GM03348 (cell line): ENCODE data around the gene CTNNB1.
A peak's percentile ranks its signal among the peaks of the same experiment; 100 is the strongest.

Experiments
- DNase-seq: peaks from one replicate; pipeline ENCODE4 v3.0.0; 2012; ENCODE audit warnings: low spot score

Gene CTNNB1

DNA sequence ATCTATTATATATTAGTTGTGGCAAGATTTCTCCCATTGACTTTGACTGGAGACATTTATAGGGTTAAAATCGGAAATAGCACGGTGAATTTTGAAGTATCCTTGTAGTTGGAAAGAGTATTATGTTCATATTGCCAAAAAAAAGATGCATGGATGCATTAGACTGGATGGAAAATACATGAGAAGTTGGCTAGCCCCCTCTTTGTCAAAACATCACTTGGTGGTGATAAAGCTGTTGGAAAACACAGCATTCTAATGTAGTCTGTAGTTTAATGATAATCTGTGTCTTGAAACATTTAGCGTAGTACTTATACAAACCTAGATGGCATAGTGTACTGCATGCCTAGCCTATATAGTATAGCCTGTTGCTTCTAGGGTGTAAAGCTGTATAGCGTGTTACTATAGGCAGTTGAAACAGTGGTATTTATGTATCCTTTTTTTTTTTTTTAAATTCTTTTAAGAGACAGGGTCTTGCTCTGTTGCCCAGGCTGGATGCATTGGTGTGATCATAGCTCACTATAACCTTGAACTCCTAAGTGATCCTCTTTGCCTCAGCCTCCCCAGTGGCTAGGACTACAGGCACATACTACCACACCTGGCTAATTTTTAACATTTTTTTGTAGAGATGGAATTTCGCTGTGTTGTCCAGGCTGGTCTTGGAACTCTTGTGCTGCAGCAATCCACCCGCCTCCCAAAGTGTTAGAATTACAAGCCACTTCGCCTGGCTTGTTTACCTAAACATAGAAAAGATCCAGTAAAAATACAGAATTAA, 21.8 kb downstream of the CTNNB1 start:
- DNase-seq: no peak

DNA sequence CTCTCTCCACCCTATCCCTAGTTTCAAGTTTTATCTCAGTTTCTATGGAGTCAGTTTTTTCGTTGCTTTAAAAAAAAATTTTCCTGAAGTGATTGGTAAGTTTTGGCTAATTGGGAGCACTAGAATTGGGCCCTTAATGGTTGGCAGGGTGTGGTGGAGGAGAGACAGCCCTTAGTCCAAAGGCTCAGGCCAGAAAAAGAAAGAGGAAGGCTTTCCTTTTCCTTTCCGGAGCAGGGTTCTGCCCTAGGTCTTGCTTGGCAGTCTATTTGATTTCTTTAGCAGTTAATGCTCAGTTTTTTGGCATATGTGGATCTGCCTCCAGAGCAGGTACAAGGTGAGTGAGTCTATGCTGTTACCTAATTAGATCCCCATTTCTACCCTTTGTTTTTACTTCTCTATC, 22.7 kb downstream of the CTNNB1 start:
- no peak for DNase-seq

DNA sequence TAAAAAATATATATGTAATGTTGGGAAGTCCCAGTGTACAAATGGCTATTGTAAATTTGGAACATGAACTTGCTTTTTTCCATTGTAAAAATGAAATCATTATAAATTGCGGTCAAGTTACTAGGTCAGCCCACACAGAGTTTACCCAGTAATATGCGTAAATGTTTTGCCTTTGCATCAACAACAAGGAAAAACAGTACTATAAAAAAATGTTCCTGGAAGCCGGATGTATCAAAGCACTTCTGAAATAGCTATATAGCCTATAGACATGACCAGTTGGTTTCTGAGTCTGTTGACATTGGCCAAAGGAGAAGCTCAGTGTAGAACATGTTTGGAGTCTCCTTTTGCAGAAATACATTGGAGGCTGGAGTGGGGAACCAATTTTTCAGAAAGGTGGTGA, 23.2 kb downstream of the CTNNB1 start:
- no peak for DNase-seq

- no peak for DNase-seq
Measured at GRCh38 chr3:41223078-41223477, 23.8 kb downstream of the CTNNB1 start.

DNA sequence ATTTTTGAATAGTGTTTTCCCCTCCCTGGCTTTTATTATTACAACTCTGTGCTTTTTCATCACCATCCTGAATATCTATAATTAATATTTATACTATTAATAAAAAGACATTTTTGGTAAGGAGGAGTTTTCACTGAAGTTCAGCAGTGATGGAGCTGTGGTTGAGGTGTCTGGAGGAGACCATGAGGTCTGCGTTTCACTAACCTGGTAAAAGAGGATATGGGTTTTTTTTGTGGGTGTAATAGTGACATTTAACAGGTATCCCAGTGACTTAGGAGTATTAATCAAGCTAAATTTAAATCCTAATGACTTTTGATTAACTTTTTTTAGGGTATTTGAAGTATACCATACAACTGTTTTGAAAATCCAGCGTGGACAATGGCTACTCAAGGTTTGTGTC, 24.4 kb downstream of the CTNNB1 start:
- DNase-seq: no peak

- peak; percentile 86 for DNase-seq
Measured at GRCh38 chr3:41224120-41224806, 25.0 kb downstream of the CTNNB1 start.

GRCh38 chr3:41234823-41235721, 35.8 kb downstream of the CTNNB1 start:
- DNase-seq: no peak

GRCh38 chr3:41236228-41236627, 36.9 kb downstream of the CTNNB1 start:
- DNase-seq: no peak

GRCh38 chr3:41237907-41238306, 38.6 kb downstream of the CTNNB1 start:
- DNase-seq: no peak

- DNase-seq: peak; percentile 38
Measured at GRCh38 chr3:41239587-41239986, 40.3 kb downstream of the CTNNB1 start.

DNA sequence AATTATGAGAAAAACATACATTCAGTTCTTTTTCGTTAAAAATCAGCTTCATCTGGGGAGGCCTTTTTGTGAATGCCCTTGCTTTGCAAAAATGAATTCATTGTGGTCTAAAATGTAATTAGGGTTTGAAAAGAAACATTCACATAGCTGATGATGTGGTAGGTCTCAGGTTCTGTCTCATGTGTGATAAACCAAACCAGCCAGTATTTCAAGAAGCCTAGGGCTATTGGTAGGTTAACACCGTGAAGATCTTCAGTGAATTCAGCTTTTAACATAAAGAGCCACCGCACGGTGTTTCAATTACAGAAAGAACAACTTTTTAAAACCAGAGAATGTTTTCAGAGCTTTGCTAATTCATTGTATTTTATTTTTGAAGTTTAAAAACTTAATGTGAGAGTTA, 41.9 kb downstream of the CTNNB1 start:
- no peak for DNase-seq

- DNase-seq: no peak
Measured at GRCh38 chr3:41241800-41242571, 42.7 kb downstream of the CTNNB1 start.

- DNase-seq: no peak
Measured at GRCh38 chr3:41243183-41243582, 43.9 kb downstream of the CTNNB1 start.

DNA sequence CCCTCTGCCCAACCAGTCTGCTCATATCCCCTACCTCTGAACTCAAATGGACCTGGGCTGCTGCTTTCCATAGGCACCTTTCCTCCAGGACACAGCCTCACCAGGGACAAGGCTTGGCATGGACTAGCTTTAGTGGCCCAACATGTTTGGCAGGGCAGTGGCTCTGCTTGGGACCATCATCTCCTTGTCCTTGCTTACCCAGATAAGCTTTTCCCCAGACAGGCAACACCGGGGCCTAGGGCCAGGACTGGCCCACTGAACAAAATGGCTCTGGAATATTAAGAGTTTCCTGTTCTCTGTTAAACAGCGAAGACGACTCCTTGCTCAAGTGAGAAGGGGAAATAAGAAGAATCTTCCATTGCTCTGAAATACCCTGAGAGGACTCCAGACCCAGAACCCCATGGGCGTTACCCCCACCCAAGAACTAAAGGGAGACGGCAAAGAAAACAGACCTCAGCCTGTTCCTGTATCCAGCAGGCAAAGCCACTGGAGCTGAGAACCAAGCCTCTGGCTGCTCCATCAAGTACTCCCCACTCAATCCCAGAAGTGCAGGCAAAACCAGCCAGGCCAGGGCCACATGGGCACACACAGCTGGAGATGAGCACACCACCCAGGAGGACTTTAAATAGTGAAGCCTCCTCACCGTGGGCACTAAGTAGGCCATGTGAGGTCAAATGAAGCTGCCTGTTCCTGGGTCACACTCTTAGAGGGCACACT, 45.5 kb downstream of the CTNNB1 start:
- DNase-seq: no peak

DNA sequence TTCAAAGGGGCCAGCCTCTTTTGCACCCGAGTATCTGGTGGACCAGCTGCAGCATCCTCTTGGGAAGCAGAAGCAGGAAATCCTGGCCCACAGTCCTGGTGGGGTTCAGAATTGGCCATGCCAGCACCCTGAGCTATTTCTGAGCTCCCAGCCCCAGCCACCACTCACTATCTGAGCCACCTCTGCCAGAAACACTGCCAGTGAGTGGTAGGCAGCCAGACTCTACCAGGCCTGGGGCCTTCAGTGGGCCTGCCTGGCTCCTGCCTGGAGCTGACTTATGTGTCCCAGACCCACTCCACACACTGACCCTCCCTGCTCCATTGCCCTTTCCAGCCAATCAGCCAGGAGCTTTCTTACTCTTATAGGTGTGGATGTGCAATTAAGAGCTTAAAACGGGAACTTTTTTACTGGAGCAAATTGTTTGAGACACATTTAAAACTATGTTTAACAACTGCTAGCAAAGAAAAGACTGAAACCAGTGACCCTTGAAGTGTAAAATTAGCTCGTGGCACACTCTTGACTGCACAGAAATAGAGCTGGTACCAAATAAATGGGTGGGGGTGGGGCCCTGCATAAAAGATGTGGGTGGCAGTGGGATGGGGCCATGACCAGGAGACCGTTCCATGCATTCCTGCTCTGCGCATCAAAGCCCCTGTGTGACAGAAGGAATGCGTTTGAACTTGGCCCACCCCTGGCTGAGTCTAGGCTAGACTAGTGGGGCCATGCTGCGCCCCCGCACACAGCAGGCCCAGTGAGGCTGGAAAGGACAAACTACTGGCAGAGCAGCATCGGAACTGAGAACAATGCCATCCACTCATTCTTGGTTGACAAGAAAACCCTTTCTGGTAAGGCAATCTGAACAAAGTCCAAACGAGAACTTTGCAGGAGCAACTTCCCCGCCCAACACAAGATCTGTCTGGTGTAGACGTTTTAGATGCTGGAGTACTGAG, 48.0 kb downstream of the CTNNB1 start:
- DNase-seq: no peak

DNA sequence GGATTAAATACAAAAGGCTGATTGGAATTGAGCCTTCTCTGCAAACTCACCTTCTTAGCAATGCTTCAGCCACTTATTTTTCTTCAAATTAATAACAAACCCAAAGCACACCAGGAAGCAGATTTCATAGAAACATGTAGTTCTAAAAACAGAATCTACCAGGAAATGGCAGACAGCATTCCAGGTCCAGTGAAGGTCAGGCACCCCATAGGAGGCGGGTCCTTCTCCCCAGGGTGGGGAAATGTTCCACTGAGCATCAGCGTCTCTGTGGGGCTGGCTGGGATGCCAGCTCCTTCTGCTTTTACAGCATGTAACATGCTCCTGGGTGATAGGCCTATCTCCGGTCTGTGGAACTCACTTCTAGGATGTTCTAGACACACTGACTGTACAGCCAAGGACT, 49.2 kb downstream of the CTNNB1 start:
- no peak for DNase-seq

- no peak for DNase-seq
Measured at GRCh38 chr3:41249318-41249717, 50.0 kb downstream of the CTNNB1 start.

GRCh38 chr3:41250825-41251224, 51.5 kb downstream of the CTNNB1 start:
- DNase-seq: no peak

GRCh38 chr3:41251593-41251992, 52.3 kb downstream of the CTNNB1 start:
- DNase-seq: no peak

- no peak for DNase-seq
Measured at GRCh38 chr3:41258239-41258800, 59.0 kb downstream of the CTNNB1 start.
